GM18861 (cell line): ENCODE results near the gene TEX53.
A peak's percentile ranks its signal among the peaks of the same experiment; 100 is the strongest.

Experiments used
- ATAC-seq: cut with Tn5 transposase; IDR thresholded peaks from one replicate; pipeline ENCODE4 v1.9.1; 2021; ENCODE audit not compliant: unreplicated experiment

Gene TEX53

GRCh38 chr9:114657705-114658104 lies at the start of gene TEX53:
Gene TEX53, minus strand, starts transcription at chr9:114657805. Its CDS starts 31 bp downstream, at chr9:114657774.
- no peak for ATAC-seq

- no peak for ATAC-seq
These were observed 49.1 kb upstream of the TEX53 start for GRCh38 chr9:114706711-114707110.

DNA sequence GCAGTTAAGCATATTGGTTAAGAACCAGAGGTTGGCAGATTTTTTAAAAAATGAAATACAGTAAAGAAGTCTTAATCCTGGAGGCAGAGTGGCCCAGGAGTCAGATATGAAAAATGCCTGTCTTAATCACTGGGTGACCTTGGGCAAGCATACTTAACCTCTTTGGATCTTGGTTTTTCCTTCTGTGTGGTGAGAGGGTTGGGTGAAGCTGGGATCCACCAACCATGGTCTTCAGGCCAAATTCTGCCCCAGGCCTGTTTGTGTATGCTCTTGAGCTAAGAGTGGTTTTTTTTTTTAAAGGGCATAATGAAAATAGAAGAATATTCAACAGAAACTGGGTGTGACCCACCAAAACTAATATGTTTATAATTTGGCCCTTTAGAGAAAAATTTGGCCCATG lies 44.4 kb upstream of the TEX53 start:
- ATAC-seq: no peak

- ATAC-seq: peak; percentile 38
These were observed 40.3 kb upstream of the TEX53 start for GRCh38 chr9:114697951-114698351.

- peak; percentile 69 for ATAC-seq
These were observed 39.4 kb upstream of the TEX53 start for GRCh38 chr9:114696814-114697544.

DNA sequence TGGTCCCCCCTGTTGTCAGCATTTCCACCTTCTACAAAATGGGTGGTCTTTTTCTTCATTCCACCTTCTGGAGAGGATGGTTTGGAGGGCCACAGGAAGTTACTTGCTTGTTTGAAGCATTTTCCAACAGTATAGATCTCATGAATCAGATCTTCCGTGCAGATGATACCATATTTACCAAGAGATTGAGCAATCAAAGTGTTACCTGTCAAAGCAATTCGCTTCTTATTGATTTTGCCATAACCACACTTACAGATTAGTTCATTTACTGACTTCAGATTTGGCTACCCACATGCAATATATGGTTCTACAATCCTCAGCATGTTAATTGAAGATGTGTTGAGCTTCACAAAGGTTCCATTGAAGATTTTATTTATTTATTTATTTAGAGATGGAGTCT lies 38.3 kb upstream of the TEX53 start:
- ATAC-seq: no peak

GRCh38 chr9:114694719-114695269 lies 37.2 kb upstream of the TEX53 start:
- ATAC-seq: peak; percentile 26

DNA sequence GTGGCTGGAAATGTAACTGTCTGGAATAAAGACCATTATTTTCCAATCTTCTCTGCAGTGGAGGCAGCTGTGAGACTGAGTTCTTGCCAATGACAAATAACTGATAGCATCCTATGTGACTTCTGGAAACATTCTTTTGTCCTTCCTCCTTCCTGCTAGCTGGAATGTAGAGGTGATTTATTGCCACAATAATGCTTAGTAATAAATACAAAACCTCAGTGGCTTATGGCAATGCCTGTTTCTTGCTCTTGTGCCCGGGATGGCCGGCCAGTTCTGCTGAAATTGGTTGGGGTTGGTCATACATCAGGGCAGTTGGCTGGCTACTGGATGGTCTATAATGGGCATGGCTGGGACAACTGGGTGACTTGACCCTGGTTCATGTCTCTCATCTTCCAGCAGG lies 36.5 kb upstream of the TEX53 start:
- ATAC-seq: no peak

DNA sequence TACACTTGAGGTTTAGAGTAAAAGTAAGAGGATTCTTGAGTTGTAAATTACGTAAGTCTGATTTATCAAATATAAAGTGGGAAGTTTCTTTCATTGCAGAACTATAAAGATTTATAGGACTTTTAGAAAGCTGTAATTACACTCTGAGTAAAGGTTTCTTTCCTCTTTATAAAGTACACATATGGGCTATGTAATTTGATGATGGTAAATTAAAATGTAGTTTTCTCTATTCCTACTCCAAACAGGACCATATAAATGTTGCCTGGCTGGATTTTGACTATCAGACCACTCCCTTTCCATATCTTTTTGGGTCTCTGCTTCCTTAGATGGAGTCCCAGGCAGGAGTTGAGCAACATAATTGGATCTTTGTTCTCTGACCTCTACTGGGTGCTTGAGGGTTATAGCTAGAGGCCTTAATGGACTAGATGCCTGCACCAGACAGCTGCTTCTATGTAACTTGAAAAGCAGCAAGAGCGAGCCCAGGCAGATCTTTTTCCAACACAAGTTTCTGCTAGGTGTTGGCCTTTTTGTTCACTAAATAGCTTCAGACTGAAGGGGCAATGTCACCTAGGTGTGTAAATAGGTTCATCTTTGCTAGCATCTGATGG lies 35.7 kb upstream of the TEX53 start:
- no peak for ATAC-seq

DNA sequence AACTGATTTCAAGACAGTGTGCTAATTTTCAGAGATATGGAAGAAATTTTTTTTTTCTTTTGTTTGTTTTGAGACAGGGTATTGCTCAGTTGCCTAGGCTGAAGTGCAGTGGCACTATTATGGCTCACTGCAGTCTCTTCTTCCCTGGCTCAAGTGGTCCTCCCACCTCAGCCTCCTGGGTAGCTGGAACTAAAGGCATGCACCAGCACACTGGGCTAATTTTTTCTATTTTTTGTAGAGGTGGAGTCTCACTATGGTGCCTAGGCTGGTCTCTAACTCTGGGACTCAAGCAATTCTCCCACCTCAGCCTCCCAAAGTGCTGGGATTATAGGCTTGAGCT lies 34.3 kb upstream of the TEX53 start:
- no peak for ATAC-seq

DNA sequence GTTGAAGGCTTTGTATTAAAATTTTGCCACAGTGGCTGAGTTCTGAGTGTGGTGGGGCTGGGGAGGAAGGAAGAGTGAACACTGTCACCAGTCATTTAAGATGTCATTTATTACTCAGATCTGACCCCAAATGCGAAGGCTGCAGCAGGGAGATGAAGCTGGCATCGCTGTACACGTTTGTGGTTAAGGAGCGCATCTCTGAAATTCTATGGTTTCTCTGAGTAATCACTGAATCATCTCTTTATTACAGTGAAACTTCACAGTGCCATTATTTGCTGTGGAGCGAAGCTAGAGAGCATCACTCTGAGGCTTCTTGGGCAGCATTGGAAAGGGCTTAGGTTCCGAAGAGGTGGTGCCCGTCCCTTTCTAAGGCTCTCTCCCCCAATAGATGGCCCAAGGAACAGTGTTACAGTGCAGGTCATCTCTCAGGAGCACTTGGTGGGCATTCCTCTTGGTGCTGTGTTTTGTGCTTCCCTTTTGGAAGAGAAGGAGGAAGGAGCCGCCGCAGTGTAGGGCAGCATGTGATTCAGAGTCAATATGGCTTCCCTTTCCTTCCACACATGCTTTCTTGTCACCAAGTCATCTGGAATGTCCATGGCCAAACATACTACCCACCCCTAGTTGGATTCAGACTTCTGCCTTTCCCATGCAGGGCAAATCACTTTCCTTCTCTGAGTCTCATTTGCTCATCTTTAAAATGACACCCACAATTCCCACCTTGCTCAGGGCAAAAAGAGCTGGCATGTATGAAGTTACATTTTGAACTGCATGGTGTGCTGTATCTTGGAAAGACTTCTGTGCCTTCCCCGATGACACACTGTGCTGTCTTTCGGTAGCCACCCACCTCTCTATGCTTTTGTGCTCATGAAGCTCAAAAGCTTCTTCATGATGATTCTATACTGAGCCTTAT lies 33.7 kb upstream of the TEX53 start:
- peak; percentile 84 for ATAC-seq

GRCh38 chr9:114690308-114690707 lies 32.7 kb upstream of the TEX53 start:
- ATAC-seq: no peak

GRCh38 chr9:114689813-114690212 lies 32.2 kb upstream of the TEX53 start:
- no peak for ATAC-seq

- ATAC-seq: no peak
These were observed 31.5 kb upstream of the TEX53 start for GRCh38 chr9:114688909-114689610.

DNA sequence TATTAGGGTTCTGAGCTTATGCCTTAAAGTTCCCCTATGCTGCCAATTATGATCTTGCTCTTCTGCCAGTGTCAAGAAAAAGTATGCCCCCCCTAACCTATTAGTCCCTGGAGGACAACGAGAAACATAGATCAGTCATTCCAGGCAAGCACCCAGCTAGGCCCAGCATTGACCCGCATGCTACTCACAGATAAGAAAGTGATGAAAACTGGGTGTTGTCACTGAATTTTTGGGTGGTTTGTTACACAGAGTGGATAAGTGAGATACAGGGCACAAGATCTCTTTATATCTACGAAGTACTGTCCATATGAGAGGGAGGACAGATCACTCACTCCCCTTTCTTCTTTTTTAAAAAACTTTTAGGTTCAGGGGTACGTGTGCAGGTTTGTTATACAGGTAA lies 30.8 kb upstream of the TEX53 start:
- ATAC-seq: no peak

- ATAC-seq: no peak
These were observed 29.4 kb upstream of the TEX53 start for GRCh38 chr9:114687034-114687433.

GRCh38 chr9:114685951-114686350 lies 28.3 kb upstream of the TEX53 start:
- no peak for ATAC-seq

- ATAC-seq: no peak
These were observed 26.4 kb upstream of the TEX53 start for GRCh38 chr9:114684036-114684435.

- no peak for ATAC-seq
These were observed 25.2 kb upstream of the TEX53 start for GRCh38 chr9:114682846-114683245.

GRCh38 chr9:114681594-114682332 lies 24.2 kb upstream of the TEX53 start, which contains the start of gene TEX48:
Gene TEX48, minus strand, starts transcription at chr9:114682192. Its CDS starts 10,469 bp downstream, at chr9:114671723.
- ATAC-seq: peak; percentile 54
